PFSK-1 (cell line): ENCODE measurements around the gene ERI2.

Experiments
- FOXP2 ChIP-seq: optimal IDR thresholded peaks from 2 replicates; pipeline ENCODE3; 2011; ENCODE audit warnings: borderline replicate concordance, control low read depth, inconsistent platforms; ENCODE audit not compliant: insufficient read depth; ENCODE audit errors: extremely low read length, extremely low read depth
- POLR2AphosphoS5 ChIP-seq: IDR thresholded peaks from 2 replicates; pipeline ENCODE4 v1.6.1; 2012; ENCODE audit warnings: low read depth, mild to moderate bottlenecking, control low read depth, low read length, moderate library complexity
- REST ChIP-seq, 2 experiments: IDR thresholded peaks; 2 replicates each; pipeline versions ENCODE4 v1.6.1 to v1.8.0; 2011 to 2012; ENCODE audit warnings: low read depth in 2 of 2, low read length in 2 of 2, control low read depth in 1 of 2, inconsistent platforms in 1 of 2, mild to moderate bottlenecking in 1 of 2, moderate library complexity in 1 of 2; ENCODE audit not compliant: insufficient read depth in 1 of 2
- SIN3A ChIP-seq: IDR thresholded peaks from 2 replicates; pipeline ENCODE4 v1.6.1; 2012; ENCODE audit warnings: mild to moderate bottlenecking, low read length, moderate library complexity, borderline replicate concordance; ENCODE audit not compliant: insufficient read depth
- TAF1 ChIP-seq: IDR thresholded peaks from 2 replicates; pipeline ENCODE4 v1.6.1; 2012; ENCODE audit warnings: low read length, control low read depth, borderline replicate concordance; ENCODE audit not compliant: insufficient read depth

The ERI2 gene

GRCh38 chr16:20762404-20763123, 43.7 kb downstream of the ERI2 start:
- TF ChIP-seq REST (IDR thresholded peaks at IDR 0.05; ENCODE audit: insufficient read depth in 1 of 2, low read depth in 2 of 2, low read length in 2 of 2) (no peak), FOXP2 (no peak)

GRCh38 chr16:20761175-20761574, 45.1 kb downstream of the ERI2 start:
- TF ChIP-seq TAF1 (no peak), SIN3A (no peak), REST (IDR thresholded peaks at IDR 0.05; ENCODE audit: insufficient read depth in 1 of 2, low read depth in 2 of 2, low read length in 2 of 2) (no peak)

DNA sequence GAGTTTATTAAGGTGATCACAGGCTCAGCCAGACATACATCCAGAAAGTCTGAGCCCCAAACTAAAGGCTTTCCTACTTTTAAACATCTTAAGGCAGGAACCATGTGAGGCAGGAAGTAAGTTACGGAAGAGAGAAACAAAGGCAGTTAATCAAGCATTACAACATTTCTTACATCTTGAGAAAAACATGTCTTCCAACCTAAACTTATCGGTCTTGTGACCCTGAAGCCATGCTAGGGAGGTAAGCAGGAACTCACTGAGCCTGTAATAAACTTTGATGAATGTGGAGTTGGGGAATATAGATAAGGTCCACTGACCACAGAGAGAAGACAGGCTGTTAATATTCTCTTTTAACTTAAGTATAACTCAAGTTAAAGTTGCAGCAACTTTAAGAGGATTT, 45.9 kb downstream of the ERI2 start:
- no peak for TF ChIP-seq POLR2AphosphoS5
- no peak for TF ChIP-seq REST (IDR thresholded peaks at IDR 0.05; ENCODE audit: insufficient read depth in 1 of 2, low read depth in 2 of 2, low read length in 2 of 2)
- no peak for TF ChIP-seq SIN3A
- no peak for TF ChIP-seq TAF1
- TF ChIP-seq FOXP2 = no peak

DNA sequence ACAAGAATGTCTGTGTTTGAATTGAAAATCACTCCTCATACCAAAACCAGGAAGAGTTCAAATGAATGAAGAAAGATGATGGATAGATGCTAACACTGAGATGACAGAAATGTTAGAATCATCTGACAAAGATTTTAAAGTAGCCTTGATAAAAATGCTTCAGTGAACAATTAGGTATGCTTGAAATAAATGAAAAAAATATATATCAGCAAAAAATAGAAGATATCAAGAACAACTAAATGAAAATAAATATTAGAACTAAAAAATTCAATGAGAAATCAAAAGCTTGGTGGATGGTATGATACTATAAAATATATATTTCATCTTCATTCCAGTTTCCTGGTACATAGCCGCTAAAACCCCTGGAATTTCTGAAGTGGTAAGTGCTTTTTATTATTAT, 51.0 kb downstream of the ERI2 start:
- TF ChIP-seq REST (IDR thresholded peaks at IDR 0.05; ENCODE audit: insufficient read depth in 1 of 2, low read depth in 2 of 2, low read length in 2 of 2) (no peak), TAF1 (no peak), POLR2AphosphoS5 (no peak), SIN3A (no peak), FOXP2 (no peak)

DNA sequence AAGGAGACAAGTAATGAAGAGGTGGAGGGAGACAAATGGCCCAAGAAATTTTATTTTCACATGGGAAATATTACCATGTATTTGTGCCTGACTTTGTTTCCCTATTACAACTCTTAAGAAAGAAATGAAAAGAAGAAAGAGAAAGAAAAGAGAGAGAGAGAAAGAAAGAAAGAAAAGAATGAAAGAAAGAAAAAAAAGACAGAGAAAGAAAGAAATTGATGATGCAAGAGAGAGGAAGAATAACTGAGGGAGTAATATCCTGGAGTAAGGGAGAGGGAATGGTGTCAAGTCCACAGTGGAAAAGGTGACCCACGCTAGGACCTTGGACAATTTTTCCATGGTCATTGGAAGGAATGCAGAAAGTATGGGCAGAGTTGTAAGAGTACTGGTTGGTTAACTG, 52.5 kb downstream of the ERI2 start:
- TF ChIP-seq POLR2AphosphoS5 = no peak
- no peak for TF ChIP-seq SIN3A
- no peak for TF ChIP-seq FOXP2
- no peak for TF ChIP-seq TAF1
- TF ChIP-seq REST (IDR thresholded peaks at IDR 0.05; ENCODE audit: insufficient read depth in 1 of 2, low read depth in 2 of 2, low read length in 2 of 2) = no peak
